HG02943 (cell line): ENCODE results near the gene RAB24.
"Not testable (repeated sequence)": the region's sequence is repeated elsewhere in the genome, so short reads cannot be mapped to it uniquely, and the experiment has no call there.

Source experiments
- ATAC-seq: cut with Tn5 transposase; IDR thresholded peaks from one replicate; pipeline ENCODE4 v1.9.1; 2021; ENCODE audit warnings: mild to moderate bottlenecking, low read depth, moderate library complexity; ENCODE audit not compliant: unreplicated experiment

The RAB24 gene

GRCh38 chr5:177311723-177312648 lies 8.5 kb upstream of the RAB24 start, which contains the start of gene MXD3:
MXD3 (minus strand) TSS chr5:177311898; CDS start chr5:177311830, 68 bp downstream.
- ATAC-seq = peak; percentile 70

DNA sequence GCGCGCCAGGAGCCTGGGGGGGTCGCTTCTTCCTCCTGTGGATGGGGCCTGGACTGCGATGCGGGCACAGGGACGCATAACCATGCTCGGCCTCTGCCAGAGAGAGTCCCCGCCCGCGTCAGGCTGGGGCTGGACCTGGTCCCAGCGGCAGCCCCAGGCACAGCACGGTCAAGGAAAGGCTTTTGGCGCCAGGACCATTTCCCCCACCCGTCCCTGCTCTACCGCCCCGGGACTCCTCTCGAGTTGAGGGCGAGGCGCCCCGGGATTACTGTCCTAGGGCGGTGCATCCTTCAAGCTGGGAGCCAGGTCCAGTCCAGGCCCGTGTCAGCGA lies 7.8 kb upstream of the RAB24 start:
- ATAC-seq = no peak

- ATAC-seq = no peak
Observed at GRCh38 chr5:177310757-177311391, 7.4 kb upstream of the RAB24 start.

GRCh38 chr5:177310332-177310731 lies 6.8 kb upstream of the RAB24 start:
- ATAC-seq = no peak

GRCh38 chr5:177309351-177310191 lies 6.1 kb upstream of the RAB24 start:
- ATAC-seq = no peak

DNA sequence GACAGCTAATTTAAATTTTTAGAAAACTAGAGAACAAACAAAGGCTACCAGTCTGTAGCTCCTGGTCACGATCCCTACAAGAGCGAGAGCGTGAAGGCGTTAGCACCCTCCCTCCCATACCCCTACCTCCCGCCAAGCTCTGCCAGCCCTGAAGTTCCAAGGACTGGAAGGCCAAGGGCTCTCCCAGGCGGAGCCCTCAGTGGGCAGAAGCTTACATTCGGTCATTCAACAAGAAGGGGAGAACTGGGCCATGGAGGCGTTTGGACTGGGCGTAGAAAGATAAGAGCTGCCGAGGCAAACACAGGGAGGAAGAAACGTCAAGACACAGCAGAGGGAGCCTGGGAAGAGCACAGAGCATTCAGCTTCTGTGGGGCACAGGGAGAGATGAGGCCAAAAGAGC lies 5.2 kb upstream of the RAB24 start:
- ATAC-seq = no peak

GRCh38 chr5:177307544-177308363 lies 4.2 kb upstream of the RAB24 start:
- no peak for ATAC-seq

DNA sequence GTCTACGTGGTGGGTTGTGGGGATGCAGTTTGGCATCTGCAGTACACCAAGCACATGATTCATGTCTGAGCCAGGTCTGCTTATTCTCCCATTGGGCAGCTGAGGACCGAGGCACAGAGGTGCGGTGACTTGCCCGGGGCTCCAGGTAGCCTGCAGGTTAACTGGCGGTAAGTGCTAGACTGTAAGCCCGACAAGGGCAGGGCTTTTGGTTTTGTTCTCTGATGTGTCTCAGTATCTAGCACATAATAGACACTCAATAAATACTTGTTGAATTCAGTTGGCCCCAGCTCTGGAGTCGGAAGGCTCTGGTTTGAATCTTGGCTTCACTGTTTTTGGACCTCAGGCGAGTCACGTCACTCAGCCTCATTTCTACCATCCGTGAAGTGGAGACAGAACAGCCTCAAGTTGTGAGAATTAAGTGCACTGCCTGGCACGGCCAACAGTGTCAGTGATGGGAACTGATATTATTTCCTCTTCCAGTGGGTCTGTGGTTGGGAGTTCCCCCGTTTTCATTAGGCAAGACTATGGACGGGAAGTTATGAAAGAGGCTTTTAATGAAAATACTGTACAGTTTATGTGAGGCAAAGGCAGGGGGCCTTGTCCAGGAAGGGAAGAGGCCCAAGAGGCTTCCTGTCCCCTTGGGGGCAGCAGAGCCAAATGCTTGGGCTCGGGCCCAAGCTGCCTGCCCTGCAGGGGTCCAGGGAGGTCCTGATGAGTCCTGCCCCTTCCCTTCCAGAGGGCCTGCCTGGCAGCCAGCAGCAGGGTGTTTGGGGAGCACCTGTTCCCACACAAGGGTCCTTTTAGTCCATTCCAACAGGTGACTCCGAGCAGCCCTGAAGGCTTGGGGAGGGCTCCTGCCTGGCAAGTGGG lies 3.4 kb upstream of the RAB24 start:
- no peak for ATAC-seq

GRCh38 chr5:177306103-177306640 lies 2.7 kb upstream of the RAB24 start:
- ATAC-seq = not testable (repeated sequence)

DNA sequence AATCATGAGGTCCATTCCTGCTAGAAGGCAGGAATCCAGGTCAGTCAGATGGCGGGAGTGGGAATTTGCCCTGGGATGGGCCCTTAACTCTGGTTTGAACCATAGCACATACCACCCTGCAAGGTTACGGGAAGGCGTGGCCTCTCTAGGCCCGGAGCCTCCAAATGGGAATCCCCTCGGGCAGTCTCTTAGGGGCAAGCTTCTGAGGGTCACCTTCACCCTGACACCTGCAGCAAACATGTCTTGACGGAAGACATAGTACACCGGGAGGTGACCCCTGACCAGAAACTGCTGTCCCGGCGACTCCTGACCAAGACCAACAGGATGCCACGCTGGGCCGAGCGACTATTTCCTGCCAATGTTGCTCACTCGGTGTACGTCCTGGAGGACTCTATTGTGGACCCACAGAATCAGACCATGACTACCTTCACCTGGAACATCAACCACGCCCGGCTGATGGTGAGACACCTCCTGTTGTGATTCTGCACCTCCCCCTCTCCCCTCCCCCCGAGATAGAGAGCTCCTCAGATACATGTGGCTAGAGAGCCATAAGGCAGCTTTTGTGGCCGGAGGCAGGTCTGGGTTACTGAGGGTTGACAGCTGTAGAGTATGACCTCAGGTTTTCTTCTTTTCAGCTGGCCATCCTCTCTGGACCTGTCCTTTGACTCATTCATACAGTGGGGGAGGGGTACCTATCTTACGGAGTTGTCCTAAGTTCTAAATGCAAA lies 1.0 kb upstream of the RAB24 start:
- ATAC-seq = no peak

DNA sequence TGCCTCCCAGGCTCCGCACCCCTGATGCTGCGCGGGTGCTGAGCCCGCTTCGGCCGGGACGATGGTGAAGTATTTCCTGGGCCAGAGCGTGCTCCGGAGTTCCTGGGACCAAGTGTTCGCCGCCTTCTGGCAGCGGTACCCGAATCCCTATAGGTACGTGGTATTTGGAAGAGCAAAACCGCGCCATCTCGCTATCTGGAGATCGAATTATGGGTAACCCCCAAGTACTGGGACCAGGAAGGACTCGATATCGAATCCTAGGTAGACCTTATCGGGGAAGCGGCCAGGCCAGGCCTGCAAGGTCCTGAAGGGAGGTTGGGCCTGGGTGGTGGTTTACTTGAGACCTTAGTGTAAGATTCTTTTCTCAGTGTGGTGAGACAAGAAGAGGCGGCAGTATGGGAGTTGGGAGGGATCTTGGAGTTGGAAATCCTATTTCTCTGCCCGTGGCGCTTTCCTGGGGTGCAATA lies 439 bp upstream of the RAB24 start:
- no peak for ATAC-seq

DNA sequence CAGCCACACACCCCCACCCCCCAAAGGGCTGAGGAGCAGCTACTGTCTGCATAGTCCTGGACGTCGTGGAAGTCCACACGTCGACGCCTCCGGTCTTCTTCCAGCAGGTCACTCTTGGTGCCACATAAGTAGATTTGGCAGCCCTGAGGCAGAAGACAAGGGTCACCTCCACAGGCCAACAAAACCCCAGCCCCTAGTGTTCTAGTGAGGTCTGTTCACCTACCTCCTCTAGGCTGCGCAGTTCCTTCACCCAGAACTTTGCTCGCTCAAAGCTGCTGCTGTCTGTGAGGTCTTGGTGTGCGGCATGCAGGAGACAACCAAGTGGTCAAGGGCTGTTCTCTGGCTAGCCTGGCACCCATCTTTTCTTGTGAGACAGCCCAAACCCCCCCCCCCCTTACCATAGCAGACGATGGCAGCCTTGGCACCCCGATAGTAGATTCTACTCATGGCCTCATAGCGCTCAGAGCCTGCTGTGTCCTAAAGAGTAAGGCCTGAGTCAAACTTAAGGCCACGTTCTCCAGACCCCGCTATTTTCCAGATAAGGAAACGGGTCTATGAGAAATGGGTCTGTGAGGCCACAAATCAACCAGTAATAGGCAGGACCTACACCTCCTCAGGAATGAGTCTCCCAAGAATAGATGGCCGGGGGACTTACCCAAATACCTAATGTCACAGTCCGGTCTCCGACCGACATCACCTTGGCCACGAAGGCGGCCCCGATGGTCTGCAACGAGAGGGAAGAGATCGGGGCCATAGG lies 987 bp downstream of the RAB24 start:
- no peak for ATAC-seq

DNA sequence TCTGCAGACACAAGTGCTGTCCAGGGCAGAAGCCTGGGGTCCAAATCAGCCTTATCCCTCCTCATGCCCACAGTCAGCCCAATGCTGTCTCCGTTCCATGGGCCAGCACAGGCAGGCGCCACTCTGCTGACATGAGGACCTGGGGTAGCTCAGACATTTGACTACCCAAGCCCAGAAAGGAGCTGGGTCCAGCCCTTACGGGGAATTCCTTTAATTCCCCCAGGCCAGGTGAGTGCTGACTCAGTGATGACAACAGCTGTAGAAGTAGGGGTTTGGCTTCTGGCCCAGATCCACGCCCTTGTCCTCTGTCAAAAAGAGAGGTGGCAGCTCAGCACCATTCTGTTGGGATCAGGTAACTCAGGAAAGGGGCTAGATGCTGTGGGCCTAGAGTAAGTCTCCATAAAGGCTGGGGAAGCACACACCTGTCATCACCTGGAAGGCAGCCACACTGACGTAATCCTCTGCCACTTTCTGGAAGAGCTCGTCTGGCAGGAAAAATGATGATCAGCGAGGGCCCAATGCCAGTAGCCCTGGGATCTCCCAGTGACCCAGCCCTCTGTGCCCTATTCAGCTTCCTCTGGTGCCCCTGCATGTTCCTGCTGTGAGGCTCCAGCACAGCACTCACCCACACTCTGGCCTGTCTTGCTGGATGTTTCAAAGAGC lies 1.9 kb downstream of the RAB24 start:
- ATAC-seq = no peak

DNA sequence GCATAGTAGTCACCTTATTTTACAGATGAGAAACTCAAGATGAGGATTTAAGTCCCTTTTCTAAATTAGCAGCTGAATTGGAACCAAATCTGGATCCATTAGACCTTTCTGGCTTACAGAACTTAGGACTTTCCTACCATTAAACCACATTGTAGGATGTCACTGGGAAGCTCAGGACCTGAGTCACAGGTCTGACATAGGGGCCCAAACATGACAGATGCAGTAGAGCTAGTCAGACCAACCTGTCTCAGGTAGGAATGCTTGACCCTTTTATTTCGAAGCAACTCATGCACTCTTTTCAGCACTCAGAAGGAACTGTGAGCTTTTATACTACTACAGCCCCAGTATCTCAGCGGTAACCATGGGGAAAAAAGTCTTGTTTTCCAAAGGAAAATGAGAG lies 2.6 kb downstream of the RAB24 start:
- no peak for ATAC-seq

- ATAC-seq = no peak
Observed at GRCh38 chr5:177300236-177300880, 3.2 kb downstream of the RAB24 start.

DNA sequence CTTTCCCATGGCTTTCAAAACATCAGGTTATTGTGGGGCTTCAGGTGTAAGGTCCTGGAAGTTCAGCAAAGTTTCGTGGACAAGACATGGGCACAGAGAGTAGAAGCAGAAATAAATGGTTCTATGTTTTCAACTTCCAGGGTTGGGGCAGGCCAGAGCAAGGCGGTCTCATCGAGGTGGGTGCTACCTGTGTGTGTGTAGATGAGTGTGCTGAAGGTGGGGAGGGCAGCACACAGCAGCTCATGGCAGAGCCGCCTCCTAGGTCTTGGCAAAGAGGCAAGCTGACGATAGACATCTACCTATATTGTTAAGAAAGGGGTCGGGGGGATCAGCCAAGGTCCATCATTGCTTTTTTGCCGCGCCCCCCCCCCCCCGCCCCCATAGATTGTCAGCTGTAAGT lies 3.8 kb downstream of the RAB24 start:
- no peak for ATAC-seq

DNA sequence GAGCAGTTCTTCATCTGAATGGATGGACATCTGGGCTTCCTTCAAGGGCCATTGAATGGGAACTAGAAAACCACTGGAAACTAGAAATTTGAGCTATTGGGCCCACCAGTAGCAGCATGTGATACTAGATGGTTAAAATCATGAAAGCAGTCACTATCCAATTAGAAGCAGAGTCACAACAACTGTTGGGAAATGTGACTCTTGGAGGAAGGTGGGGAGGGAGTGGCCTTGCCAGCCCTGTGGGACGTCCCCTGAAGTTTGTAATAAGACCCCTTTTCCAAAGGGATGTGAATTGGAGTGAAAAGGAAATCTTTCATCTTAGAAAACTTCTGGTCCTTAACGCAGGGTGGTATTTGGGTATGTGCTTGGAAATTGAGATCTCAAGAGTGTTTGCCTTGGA lies 5.6 kb downstream of the RAB24 start:
- no peak for ATAC-seq
